LoVo (cell line): ENCODE measurements around the gene PCDHGB1.
"Not testable (repeated sequence)": the region's sequence is repeated elsewhere in the genome, so short reads cannot be mapped to it uniquely, and the experiment has no call there.

Source experiments
- DNase-seq: peaks from one replicate; pipeline ENCODE4 v3.0.0-alpha.2; 2016; ENCODE audit warnings: low spot score

PCDHGB1 gene

GRCh38 chr5:141346017-141346416 is 3.9 kb upstream of the PCDHGB1 start:
- DNase-seq = not testable (repeated sequence)

GRCh38 chr5:141351591-141351990 is 1.7 kb downstream of the PCDHGB1 start:
- DNase-seq = no peak

DNA sequence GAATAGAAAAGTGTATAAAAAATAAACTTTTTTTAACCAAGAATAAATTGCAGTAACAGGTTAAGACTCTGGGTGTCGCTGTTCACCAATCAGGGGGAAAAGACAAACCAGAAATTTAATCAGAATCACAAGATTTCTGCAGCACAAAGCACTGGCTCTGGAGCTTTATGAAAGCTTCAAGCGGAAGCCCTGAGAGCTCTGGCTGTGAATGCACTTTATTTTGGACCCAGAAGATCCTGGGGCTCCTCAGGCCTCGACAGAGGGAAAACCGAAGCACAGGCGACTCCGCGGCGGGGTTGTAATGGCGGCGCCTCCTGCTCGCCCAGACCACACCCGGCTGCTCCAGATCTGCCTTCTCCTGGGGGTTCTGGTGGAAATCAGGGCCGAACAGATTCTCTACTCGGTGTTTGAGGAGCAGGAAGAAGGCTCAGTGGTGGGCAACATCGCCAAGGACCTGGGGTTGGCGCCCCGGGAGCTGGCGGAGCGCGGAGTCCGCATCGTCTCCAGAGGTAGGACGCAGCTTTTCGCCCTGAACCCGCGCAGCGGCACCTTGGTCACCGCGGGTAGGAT is 5.1 kb downstream of the PCDHGB1 start, which contains the start of gene PCDHGA4:
TSS of gene PCDHGA4 (plus strand) at position 122 of the 570 bp plus-strand sequence. CDS start at position 209, 87 bp downstream.
- no peak for DNase-seq

DNA sequence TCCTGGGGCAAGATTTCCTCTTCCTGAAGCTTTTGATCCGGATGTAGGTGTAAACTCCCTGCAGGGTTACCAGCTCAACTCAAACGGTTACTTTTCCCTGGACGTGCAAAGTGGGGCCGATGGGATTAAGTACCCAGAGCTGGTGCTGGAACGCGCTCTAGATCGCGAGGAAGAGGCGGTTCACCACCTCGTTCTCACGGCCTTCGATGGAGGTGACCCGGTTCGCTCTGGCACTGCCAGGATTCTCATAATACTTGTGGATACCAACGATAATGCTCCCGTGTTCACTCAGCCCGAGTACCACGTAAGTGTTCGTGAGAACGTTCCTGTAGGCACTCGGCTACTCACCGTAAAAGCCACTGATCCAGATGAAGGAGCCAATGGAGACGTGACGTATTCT is 5.7 kb downstream of the PCDHGB1 start:
- no peak for DNase-seq

DNA sequence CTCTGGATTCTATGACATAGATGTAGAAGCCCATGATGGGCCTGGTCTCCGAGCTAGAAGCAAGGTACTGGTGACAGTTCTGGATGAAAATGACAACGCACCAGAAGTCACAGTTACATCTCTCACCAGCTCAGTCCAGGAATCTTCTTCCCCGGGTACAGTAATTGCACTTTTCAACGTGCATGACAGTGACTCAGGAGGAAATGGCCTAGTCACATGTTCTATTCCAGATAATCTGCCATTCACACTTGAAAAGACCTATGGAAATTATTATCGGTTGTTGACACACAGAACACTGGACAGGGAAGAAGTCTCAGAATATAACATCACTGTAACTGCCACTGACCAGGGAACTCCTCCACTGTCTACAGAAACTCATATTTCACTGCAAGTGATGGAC is 6.2 kb downstream of the PCDHGB1 start:
- DNase-seq = no peak

- DNase-seq = no peak
Measured at GRCh38 chr5:141356950-141357349, 7.1 kb downstream of the PCDHGB1 start.

DNA sequence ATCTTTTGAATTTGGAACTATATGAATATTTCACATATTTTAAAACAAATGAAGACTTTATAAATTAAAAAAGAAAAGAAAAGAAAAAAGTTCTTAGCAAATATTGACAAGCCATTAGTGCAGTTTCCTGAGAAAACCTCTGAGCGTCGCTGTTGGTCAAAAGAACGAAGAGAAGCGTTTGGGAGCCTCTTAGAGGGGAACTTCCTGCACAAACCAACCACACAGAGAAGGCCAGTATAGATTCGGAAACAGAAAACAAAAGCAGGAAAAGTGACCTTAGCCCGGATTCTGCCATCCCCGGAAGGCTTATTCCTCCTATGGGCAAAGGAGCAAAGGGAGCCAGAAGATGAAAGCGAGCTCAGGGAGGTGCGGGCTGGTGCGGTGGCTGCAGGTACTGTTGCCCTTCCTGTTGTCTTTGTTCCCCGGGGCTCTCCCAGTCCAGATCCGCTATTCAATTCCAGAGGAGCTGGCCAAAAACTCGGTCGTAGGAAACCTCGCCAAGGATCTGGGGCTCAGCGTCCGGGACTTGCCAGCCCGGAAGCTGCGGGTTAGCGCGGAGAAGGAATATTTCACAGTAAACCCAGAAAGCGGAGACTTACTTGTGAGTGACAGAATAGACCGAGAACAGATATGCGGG is 10.0 kb downstream of the PCDHGB1 start, which contains the start of gene PCDHGB2:
TSS of gene PCDHGB2 (plus strand) at position 205 of the 637 bp plus-strand sequence. CDS start at position 347, 142 bp downstream.
- peak; percentile 21 for DNase-seq

DNA sequence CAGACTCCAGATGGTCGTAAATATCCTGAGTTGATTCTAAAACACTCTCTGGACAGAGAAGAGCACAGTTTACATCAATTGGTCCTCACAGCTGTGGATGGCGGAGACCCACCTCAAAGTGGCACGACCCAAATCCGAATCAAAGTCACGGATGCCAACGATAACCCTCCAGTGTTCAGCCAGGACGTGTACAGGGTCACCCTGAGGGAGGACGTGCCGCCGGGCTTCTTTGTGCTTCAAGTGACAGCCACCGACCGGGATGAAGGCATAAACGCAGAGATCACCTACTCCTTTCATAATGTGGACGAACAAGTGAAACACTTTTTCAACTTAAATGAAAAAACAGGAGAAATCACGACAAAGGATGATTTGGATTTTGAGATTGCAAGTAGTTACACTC is 10.8 kb downstream of the PCDHGB1 start:
- DNase-seq = no peak

DNA sequence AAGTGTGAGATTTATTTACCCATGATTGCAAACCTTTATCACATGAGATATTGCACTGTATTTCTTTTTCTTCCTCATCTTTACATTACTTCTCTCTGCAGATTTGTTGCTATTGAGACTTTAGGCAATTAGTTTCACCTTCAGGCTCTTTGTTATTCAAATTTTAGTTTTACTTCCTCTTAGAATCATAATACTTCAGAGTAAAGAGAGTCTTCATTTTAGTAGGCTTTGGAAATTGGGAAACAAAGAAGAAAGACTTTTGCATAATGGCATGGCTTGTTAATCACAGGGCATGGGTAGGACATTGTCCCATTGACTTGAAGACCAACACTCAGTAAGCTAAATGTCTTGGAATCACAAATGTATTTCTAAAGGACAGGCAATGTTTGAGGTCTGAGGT is 12.8 kb downstream of the PCDHGB1 start:
- DNase-seq = no peak

- no peak for DNase-seq
Measured at GRCh38 chr5:141363952-141364660, 14.2 kb downstream of the PCDHGB1 start, which contains the start of gene PCDHGA5. PCDHGA5 (plus strand) TSS chr5:141364162; CDS start chr5:141364331, 169 bp downstream.

DNA sequence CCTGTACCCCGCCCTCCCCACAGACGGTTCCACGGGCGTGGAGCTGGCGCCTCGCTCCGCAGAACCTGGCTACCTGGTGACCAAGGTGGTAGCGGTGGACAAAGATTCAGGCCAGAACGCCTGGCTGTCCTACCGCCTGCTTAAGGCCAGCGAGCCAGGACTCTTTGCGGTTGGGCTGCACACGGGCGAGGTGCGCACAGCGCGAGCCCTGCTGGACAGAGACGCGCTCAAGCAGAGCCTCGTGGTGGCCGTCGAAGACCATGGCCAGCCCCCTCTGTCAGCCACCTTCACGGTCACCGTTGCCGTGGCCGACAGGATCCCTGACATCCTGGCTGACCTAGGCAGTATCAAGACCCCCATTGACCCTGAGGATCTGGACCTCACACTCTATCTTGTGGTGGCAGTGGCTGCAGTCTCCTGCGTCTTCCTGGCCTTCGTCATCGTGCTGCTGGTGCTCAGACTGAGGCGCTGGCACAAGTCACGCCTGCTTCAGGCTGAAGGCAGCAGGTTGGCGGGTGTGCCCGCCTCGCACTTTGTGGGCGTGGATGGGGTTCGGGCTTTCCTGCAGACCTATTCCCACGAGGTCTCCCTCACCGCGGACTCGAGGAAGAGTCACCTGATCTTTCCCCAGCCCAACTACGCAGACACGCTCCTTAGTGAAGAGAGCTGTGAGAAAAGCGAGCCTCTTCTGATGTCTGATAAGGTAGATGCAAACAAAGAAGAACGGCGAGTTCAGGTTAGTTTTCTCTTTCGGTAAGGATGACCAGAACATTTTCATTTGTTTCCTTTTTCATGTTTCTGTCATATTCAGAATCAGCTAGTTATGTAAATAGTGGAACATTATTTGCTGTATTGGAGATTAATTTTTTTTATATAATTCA is 16.4 kb downstream of the PCDHGB1 start:
- no peak for DNase-seq

DNA sequence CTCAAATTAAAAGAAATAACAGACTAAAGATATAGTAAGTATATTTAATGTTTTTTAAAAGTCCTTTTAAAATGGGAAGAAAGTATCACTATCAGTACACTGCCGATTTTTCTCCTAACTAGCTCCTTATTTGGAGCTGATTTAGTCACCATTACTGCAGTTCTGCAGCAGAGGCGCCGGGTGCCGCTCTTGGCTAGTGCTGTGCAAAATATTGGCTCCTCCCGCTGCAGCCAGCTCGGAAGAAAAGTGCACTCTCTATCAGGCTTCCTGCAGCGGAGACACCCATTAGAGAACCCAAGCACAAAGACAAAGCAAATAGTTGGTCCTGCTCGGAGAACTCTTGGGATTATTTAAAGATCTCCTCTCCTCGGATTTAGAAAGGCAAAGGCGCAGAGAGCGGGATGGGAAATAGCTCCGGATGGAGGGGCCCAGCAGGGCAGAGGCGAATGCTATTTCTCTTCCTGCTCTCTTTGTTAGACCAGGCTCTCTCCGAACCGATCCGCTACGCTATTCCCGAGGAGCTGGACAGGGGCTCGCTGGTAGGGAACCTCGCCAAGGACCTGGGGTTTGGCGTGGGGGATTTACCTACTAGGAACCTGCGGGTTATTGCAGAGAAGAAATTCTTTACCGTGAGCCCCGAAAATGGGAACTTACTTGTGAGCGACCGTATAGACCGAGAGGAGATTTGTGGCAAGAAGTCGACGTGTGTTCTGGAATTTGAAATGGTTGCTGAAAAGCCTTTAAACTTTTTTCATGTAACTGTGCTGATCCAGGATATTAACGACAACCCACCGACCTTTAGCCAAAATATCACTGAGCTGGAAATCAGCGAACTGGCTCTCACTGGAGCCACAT is 20.3 kb downstream of the PCDHGB1 start, which contains the start of gene PCDHGB3:
TSS of gene PCDHGB3 (plus strand) at position 249 of the 855 bp plus-strand sequence. CDS start at position 402, 153 bp downstream.
- no peak for DNase-seq

DNA sequence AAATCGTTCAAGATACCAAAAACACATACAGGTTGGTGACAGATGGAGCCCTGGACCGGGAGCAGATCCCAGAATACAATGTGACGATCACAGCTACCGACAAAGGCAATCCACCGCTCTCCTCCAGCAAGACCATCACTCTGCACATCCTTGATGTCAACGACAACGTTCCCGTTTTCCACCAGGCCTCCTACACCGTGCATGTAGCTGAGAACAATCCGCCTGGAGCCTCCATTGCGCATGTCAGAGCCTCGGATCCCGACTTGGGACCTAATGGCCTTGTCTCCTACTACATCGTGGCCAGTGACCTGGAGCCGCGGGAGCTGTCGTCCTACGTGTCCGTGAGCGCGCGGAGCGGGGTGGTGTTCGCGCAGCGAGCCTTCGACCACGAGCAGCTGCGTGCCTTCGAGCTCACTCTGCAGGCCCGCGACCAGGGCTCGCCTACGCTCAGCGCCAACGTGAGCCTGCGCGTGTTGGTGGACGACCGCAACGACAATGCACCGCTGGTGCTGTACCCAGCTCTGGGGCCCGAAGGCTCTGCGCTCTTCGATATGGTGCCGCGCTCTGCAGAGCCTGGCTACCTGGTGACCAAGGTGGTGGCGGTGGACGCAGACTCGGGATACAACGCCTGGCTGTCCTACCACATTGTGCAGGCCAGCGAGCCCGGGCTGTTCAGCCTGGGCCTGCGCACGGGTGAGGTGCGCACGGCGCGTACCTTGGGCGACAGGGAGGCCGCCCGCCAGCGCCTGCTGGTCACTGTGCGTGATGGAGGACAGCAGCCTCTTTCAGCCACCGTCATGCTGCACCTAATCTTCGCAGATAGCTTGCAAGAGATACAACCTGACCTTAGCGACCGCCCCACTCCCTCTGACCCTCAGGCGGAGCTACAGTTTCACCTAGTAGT is 21.9 kb downstream of the PCDHGB1 start:
- no peak for DNase-seq

GRCh38 chr5:141373673-141374317 is 23.9 kb downstream of the PCDHGB1 start, which contains the start of gene PCDHGA6:
PCDHGA6 (plus strand) TSS chr5:141373891; CDS start chr5:141374084, 193 bp downstream.
- peak; percentile 11 for DNase-seq

DNA sequence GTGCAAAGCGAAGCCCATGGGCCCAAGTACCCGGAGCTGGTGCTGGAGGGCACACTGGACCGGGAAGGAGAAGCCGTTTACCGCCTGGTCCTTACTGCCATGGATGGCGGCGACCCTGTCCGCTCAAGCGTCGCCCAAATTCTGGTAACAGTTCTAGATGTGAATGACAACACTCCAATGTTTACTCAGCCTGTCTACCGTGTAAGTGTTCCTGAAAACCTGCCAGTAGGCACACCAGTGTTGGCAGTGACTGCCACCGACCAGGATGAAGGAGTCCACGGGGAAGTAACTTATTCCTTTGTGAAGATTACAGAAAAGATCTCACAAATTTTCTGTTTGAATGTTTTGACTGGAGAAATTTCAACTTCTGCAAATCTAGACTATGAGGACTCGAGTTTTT is 24.7 kb downstream of the PCDHGB1 start:
- DNase-seq = no peak

GRCh38 chr5:141375444-141376155 is 25.7 kb downstream of the PCDHGB1 start:
- DNase-seq = not testable (repeated sequence)

DNA sequence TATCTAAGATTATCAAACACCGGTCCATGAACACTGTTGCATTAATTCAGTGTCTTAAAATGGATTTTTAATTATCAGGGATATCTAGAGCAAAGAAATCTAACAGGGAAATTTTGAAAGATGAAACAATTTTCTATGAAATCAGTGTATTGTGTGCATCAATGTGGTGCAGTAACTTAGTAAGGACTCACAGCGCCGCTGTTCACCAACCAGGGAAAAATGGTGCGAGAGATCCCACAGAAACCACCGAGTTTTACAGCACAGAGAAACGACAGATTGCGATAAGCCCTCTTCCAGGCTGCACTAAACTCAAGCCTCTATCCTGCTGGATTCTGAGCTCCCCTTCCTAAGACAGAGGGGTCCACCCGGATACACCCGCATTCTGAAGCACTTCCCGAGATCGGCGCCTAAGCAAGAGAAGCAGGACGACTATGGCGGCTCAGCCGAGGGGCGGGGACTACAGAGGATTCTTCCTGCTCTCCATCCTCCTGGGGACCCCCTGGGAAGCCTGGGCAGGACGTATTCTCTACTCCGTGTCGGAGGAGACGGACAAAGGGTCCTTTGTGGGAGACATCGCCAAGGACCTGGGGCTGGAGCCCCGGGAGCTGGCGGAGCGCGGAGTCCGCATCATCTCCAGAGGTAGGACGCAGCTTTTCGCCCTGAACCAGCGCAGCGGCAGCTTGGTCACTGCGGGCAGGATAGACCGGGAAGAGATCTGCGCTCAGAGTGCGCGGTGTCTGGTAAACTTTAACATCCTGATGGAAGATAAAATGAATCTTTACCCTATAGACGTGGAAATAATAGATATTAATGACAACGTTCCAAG is 32.8 kb downstream of the PCDHGB1 start, which contains the start of gene PCDHGA7:
TSS of gene PCDHGA7 (plus strand) at position 274 of the 826 bp plus-strand sequence. CDS start at position 432, 158 bp downstream.
- DNase-seq = no peak
